Chondrocyte (in vitro differentiated cells): ENCODE results near the gene SH3D21. TPM values are rescaled to one million over a fixed set of nuclear protein-coding genes. Genes with fewer than 3 reads are reported as not detected.

Experiments
- DNase-seq: peaks from one replicate; pipeline ENCODE4 v3.0.0; 2021; ENCODE audit warnings: mixed read lengths, low spot score
- H3K27ac Mint-ChIP-seq: one replicate; pipeline ENCODE4 v1.8.0; 2021; ENCODE audit warnings: mild to moderate bottlenecking, moderate library complexity, mixed read lengths; ENCODE audit not compliant: unreplicated experiment
- H3K27me3 Mint-ChIP-seq: 2 replicates; pipeline ENCODE4 v1.8.0; 2021; ENCODE audit warnings: low read depth, mixed read lengths
- H3K36me3 Mint-ChIP-seq: 2 replicates; pipeline ENCODE4 v1.8.0; 2021; ENCODE audit warnings: low read depth, mixed read lengths
- H3K4me1 Mint-ChIP-seq: 2 replicates; pipeline ENCODE4 v1.8.0; 2021; ENCODE audit warnings: low read depth, mild to moderate bottlenecking, mixed read lengths
- H3K4me3 Mint-ChIP-seq: one replicate; pipeline ENCODE4 v1.8.0; 2021; ENCODE audit warnings: mild to moderate bottlenecking, moderate library complexity, mixed read lengths; ENCODE audit not compliant: unreplicated experiment
- H3K9me3 Mint-ChIP-seq: 2 replicates; pipeline ENCODE4 v1.8.0; 2021; ENCODE audit warnings: low read depth, mixed read lengths
- total RNA-seq: library from RNA; stranded (reverse); gene quantifications from 3 replicates; pipeline ENCODE4 v1.2.1, GENCODE V29; 2021
- TF ChIP-seq, protein P1 (sequence below): fragments of 200-600 bp; sonication (generic); IDR thresholded peaks from 2 replicates; pipeline ENCODE4 v1.5.0; 2021; ENCODE audit warnings: antibody characterized with exemption, mild to moderate bottlenecking, moderate library complexity

Gene SH3D21
- total RNA-seq, 1 donor from 2014 or later: 10.8 TPM

DNA sequence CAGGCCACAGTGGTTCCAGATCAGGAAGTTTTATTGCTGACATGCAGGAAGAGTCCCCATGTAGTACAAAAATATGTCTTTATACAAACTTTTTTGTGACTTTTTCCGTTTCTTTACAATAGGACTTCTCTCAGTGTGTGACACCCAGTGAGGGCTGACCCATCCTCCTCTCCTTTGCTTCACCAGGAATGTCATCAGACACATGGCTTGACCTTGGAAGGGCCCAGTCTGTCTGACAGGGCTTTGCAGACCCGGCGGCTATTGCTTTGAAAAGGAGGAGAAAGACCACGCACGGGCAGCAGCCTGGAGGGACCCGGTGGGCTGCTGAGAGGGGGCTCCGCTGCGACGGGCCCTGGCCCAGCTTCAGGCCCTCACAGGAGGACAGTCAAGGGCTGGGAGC lies 33.4 kb downstream of the SH3D21 start:
- H3K4me3 Mint-ChIP-seq: no peak overlapping the region
- H3K27ac Mint-ChIP-seq: no peak overlapping the region
- H3K27me3 Mint-ChIP-seq: no peaks in the 10 kb centered on the region
- peaks cover 13% of the 10 kb centered on the region for H3K4me1 Mint-ChIP-seq
- no peak for DNase-seq
- H3K9me3 Mint-ChIP-seq: no peaks in the 10 kb centered on the region
- TF ChIP-seq, protein P1, sequence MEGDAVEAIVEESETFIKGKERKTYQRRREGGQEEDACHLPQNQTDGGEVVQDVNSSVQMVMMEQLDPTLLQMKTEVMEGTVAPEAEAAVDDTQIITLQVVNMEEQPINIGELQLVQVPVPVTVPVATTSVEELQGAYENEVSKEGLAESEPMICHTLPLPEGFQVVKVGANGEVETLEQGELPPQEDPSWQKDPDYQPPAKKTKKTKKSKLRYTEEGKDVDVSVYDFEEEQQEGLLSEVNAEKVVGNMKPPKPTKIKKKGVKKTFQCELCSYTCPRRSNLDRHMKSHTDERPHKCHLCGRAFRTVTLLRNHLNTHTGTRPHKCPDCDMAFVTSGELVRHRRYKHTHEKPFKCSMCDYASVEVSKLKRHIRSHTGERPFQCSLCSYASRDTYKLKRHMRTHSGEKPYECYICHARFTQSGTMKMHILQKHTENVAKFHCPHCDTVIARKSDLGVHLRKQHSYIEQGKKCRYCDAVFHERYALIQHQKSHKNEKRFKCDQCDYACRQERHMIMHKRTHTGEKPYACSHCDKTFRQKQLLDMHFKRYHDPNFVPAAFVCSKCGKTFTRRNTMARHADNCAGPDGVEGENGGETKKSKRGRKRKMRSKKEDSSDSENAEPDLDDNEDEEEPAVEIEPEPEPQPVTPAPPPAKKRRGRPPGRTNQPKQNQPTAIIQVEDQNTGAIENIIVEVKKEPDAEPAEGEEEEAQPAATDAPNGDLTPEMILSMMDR: no peak
- H3K36me3 Mint-ChIP-seq: peaks cover 18% of the 10 kb centered on the region

DNA sequence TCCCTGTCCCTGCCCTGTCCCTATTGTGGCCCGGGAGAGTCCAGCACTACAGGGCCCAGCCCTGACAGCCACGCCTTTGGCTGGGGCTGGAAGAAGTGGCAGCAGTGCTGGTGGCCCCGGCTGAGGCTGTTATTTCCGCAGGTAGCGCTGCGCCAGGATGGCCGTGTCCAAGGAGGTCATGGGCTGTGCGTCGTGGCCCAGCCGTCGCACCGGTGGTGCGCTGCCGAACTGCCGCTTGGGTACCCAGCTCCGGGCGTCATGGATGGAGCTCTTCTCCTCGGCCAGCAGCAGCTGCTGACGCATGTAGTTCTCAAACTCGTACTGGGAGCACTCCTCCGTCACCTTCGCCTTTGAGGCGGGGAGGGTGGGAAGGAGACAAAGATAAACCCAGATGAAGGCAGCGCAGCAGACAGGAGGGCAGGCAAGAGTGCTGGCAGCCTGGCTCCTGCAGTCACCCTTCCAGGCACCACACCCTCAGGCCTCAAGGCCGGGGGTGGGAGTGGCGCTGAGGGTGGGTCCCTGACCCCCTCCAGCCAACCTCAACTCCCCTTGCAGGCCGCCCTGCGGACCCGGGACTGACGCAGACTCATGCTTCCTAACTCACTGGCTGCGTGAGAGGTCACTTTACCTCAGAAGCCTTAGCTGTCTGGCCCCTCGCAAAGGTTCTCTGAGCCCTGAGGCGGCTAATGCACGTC lies 35.6 kb downstream of the SH3D21 start:
- peaks cover 15% of the 10 kb centered on the region for H3K4me1 Mint-ChIP-seq
- H3K27me3 Mint-ChIP-seq: no peaks in the 10 kb centered on the region
- DNase-seq: no peak
- no peak overlapping the region for H3K4me3 Mint-ChIP-seq
- TF ChIP-seq, protein P1: no peak
- no peaks in the 10 kb centered on the region for H3K9me3 Mint-ChIP-seq
- no peak overlapping the region for H3K27ac Mint-ChIP-seq
- H3K36me3 Mint-ChIP-seq: peaks cover 23% of the 10 kb centered on the region

DNA sequence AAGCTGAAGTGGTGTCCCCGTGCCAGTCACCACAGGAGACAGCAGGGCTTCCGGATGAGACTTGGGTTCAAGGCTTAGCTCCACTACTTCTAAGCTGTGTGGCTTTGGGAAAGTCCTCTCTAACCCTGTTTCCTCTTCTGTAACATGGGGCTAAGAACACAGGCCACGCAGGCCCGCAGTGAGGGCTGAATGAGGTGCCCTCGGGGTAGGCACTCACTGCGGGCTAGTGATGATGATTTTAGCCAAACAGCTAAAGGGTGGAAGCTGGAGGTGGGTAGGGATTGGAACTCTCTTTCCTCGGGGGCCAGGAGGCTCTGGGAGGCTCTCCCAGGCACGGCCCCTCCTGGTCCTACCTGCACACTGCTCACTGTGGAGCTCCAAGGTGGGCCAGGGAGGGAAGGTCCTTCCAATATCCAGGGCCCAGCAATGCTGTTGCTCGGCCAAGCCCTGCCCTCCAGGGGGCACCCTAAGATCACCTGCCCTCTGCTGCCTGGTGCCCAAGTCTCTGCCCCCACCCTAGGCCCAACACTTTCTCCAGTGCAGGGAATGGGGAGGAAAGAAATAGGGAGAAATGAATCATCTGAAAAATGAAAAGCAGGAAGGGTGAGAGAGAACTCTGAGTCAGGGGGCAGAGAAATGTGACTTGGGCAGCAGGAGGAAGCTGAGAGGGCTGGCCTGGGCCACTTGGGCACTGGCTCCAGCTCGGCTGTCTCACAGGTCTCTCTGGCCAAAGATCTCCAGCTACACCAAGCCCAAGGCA lies 36.4 kb downstream of the SH3D21 start:
- H3K27ac Mint-ChIP-seq: peak overlapping the region; percentile 68
- peaks cover 30% of the 10 kb centered on the region for H3K36me3 Mint-ChIP-seq
- H3K4me1 Mint-ChIP-seq: peaks cover 15% of the 10 kb centered on the region
- no peaks in the 10 kb centered on the region for H3K27me3 Mint-ChIP-seq
- no peak overlapping the region for H3K4me3 Mint-ChIP-seq
- TF ChIP-seq, protein P1: peak; percentile 80
- no peak for DNase-seq
- no peaks in the 10 kb centered on the region for H3K9me3 Mint-ChIP-seq

DNA sequence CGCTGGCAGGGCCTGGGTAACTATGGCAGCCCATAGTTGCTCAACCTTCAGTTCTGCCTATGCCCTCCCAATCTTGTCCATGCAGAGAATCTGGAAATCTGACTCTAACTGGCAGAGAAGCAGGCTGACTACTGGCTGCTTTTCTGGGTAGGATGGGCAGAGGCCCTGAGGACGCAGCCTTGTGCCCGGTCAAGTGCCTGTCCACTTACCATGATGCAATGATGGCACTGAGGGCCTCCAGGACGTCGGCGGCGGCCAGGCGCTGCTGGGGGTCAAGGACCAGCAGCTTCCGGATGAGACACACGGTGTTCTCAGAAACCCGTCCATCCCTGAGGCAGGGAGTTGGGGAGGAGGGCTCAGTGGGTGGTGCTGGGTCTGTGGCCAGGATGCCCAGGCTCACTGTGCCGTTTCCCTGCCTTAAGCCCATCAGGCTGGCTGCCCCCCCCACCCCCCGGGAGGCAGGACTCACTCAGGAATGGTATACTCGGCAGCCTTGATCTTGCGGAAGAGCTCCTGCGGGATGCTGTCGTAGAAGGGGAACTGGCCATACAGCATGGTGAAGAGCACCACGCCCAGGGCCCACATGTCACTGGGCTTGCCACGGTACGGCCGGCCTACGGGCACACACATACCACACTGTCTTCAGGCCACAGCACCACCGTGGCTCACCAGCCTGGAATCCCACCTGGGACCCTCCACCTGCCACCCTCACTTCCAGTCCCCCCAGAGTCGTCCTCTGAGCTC lies 37.7 kb downstream of the SH3D21 start:
- Mint-ChIP-seq H3K27me3 (no peaks in the 10 kb centered on the region), H3K36me3 (peaks cover 35% of the 10 kb centered on the region), H3K4me1 (peaks cover 15% of the 10 kb centered on the region), H3K9me3 (no peaks in the 10 kb centered on the region), H3K4me3 (no peak overlapping the region), H3K27ac (peak overlapping the region; percentile 59)
- TF ChIP-seq, protein P1: no peak
- DNase-seq: no peak

DNA sequence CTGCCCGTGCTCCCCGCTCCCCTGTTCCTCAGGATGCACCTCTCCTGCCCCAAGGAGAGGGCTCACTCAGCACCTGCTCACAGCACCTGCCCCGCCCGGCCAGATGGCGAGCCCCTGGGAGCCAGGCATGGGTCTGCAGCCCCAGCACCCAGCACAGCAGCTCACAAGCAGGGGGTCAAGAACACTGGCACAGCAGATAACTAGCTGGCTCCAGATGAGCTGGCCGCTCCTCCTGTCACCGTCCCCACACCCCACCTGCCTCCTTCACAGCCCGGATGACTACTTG lies 38.2 kb downstream of the SH3D21 start:
- no peak for DNase-seq
- Mint-ChIP-seq H3K36me3 (peaks cover 35% of the 10 kb centered on the region), H3K27ac (no peak overlapping the region), H3K27me3 (no peaks in the 10 kb centered on the region), H3K4me1 (peaks cover 19% of the 10 kb centered on the region), H3K4me3 (no peak overlapping the region), H3K9me3 (no peaks in the 10 kb centered on the region)
- TF ChIP-seq, protein P1: no peak
